Astrocyte of the cerebellum (primary cell): Measurements from ENCODE around the gene GASK1A.

Experiments
- DNase-seq: peaks from one replicate; pipeline ENCODE4 v3.0.0-alpha.2; 2011; ENCODE audit warnings: low read depth
- H3K4me3 ChIP-seq: 2 replicates; pipeline ENCODE4 v1.5.1; 2011; ENCODE audit warnings: mild to moderate bottlenecking, low read depth, low read length, moderate library complexity
- in situ Hi-C: cut with HindIII; loops from 2 replicates; pipeline ENCODE4 v1.10.0; 2017; ENCODE audit warnings: low sequenced_read_pairs
- TF ChIP-seq, protein P1 (sequence below): IDR thresholded peaks from 2 replicates; pipeline ENCODE4 v1.5.1; 2012; ENCODE audit warnings: low read length, low read depth, moderate library complexity, mild to moderate bottlenecking; ENCODE audit errors: missing control alignments

The GASK1A gene

GRCh38 chr3:42999632-43000031 lies 20.5 kb downstream of the GASK1A start:
- TF ChIP-seq, protein P1, sequence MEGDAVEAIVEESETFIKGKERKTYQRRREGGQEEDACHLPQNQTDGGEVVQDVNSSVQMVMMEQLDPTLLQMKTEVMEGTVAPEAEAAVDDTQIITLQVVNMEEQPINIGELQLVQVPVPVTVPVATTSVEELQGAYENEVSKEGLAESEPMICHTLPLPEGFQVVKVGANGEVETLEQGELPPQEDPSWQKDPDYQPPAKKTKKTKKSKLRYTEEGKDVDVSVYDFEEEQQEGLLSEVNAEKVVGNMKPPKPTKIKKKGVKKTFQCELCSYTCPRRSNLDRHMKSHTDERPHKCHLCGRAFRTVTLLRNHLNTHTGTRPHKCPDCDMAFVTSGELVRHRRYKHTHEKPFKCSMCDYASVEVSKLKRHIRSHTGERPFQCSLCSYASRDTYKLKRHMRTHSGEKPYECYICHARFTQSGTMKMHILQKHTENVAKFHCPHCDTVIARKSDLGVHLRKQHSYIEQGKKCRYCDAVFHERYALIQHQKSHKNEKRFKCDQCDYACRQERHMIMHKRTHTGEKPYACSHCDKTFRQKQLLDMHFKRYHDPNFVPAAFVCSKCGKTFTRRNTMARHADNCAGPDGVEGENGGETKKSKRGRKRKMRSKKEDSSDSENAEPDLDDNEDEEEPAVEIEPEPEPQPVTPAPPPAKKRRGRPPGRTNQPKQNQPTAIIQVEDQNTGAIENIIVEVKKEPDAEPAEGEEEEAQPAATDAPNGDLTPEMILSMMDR, result no peak
- DNase-seq, result no peak
- in situ Hi-C loops, result no loop called here
- H3K4me3 ChIP-seq, result no peak overlapping the region

DNA sequence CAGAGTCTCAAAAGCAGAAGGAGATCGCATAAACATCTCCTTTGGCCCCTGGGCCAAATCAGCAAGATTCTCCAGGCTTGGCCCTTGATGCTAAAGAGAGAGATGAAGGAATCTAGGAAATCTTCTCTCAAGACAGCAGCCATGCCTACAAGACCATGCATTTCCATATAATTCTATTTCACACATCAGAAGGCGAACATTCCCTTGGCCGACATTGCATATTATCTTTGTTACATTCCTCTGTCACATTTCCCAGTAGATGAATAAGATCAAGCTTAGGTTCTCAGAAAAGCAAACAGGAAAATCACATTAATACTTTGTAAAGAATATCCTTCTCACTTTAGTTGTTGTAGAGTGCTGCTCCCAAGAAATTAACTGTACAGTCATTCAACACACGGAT lies 21.3 kb downstream of the GASK1A start:
- in situ Hi-C loops, result no loop called here
- DNase-seq, result no peak
- H3K4me3 ChIP-seq, result no peak overlapping the region
- TF ChIP-seq, protein P1, result no peak

DNA sequence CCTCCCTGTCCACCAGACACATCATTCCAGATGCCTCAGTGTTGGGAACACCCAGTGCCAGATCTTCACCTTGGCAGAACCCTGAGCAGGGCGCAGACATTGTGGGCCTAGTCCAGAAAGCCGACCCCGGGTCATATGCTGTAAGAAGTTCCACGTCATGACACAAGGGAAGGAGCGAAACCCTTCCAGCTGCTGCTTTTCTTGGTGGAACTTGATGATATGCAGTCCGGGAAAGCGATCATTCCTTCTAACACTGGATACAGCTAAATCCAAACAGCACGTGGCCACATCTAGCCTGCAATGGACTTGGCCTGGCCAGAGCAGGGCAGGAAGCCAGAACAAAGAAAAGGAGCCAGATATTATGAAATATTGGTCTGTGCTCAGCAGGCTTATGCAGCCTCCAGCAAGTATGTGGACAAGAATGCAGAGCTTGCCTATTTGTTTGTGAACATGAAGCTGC lies 22.0 kb downstream of the GASK1A start:
- in situ Hi-C loops, result no loop called here
- H3K4me3 ChIP-seq, result no peak overlapping the region
- TF ChIP-seq, protein P1, result no peak
- DNase-seq, result peak; percentile 88

DNA sequence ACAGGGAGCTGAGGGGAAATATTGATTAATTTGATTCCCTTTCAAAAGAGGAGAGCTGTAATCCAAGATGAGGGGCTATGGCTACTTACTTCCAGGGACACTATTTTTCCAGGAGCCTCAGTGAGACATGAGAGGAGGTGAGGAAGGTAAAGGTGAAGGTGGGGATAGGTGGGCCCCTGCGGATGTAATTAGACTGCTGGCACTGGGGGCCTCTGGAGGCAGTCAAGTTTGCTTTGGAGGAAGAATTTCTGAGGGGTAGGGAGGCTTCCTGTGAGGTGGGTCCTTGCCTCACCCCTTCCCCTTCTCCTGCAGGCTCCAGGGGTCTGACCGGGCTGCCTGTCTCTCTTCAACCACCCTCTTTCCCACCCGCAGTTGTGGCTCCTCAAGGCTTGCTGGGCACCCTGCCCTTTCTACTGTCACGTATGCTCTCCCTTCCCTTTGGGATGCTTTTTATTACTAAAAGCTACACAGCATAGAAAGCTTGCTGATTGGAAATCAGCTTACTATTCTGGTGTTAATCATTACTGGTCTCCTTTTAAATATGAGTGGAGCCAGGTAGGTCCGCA lies 22.5 kb downstream of the GASK1A start:
- no peak overlapping the region for H3K4me3 ChIP-seq
- no peak for DNase-seq
- TF ChIP-seq, protein P1, result no peak
- in situ Hi-C loops, result no loop called here

DNA sequence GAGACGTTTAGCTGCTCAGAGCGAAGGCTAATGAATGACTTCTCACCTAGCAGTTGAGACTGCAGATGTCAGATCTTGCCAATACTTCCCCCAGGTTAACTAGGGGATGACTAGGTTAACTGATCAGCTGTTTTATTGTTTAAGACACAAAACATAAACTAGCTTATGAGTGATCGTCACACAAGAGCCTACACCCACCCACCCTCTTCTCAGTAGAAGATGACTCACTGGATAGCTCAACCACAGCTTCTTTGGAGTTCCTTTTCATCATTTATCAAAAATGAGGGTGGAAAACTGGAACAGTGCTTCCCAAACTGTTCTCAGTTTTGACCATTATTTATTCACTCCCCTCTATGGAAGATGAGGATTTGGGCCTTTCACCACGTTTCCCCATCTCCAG lies 25.2 kb downstream of the GASK1A start:
- TF ChIP-seq, protein P1, result no peak
- peak; percentile 1 for DNase-seq
- no peak overlapping the region for H3K4me3 ChIP-seq
- in situ Hi-C loops, result no loop called here

GRCh38 chr3:43005253-43005652 lies 26.1 kb downstream of the GASK1A start:
- TF ChIP-seq, protein P1, result no peak
- no peak overlapping the region for H3K4me3 ChIP-seq
- DNase-seq, result no peak
- in situ Hi-C loops, result no loop called here

DNA sequence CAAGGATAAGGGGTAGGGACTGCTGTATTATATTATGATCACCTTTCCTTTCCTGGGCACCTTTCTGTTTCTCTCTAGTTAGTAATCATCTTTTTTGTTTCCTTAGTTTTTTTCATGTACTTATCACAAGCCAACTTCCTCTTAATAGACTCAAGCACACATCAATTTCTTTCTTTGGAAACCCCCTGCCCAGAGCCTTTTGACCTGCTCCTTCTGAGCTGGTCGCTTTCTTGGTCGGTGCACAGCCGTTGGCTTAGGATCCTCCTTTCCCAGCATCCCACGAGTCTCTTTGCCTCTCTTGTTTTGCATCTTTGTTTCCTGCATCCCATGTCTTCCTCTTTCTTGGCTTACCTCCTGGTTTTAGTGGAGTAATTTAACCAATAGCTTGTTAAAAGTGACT lies 26.9 kb downstream of the GASK1A start:
- H3K4me3 ChIP-seq, result no peak overlapping the region
- TF ChIP-seq, protein P1, result no peak
- in situ Hi-C loops, result no loop called here
- DNase-seq, result no peak
